Natural killer cell (primary cell): ENCODE data around the gene KRTAP2-4. TPM values are rescaled to one million over a fixed set of nuclear protein-coding genes. Genes with fewer than 3 reads are reported as not detected.

Experiments used
- ATAC-seq, 3 donors: fragments of 150-1000 bp in 2 of 3; fragments of 200-7000 bp in 1 of 3; cut with Tn5 transposase; 1 replicate in 1 of 3; 2 replicates in 2 of 3; pipeline ENCODE4 v1.10.0; 2021; ENCODE audit warnings: mild to moderate bottlenecking in 2 of 3, moderate library complexity in 2 of 3
- DNase-seq, 2 donors: peaks; one replicate each; pipeline versions ENCODE4 v3.0.0 to v3.0.0-alpha.2; 2013 to 2021; ENCODE audit warnings: mixed read lengths in 1 of 2
- H3K27ac ChIP-seq: one replicate; pipeline ENCODE4 v1.5.1; 2013; ENCODE audit warnings: mild to moderate bottlenecking, low read length
- H3K27me3 ChIP-seq: one replicate; pipeline ENCODE4 v1.6.1; 2013; ENCODE audit warnings: low read length; ENCODE audit not compliant: control insufficient read depth, insufficient read depth
- H3K36me3 ChIP-seq: one replicate; pipeline ENCODE4 v1.6.1; 2013; ENCODE audit warnings: low read length; ENCODE audit not compliant: control insufficient read depth, insufficient read depth
- H3K4me1 ChIP-seq: one replicate; pipeline ENCODE4 v1.6.1; 2013; ENCODE audit warnings: low read length; ENCODE audit not compliant: control insufficient read depth, insufficient read depth
- H3K4me3 ChIP-seq: one replicate; pipeline ENCODE4 v1.5.1; 2013; ENCODE audit warnings: low read length
- H3K9me3 ChIP-seq: one replicate; pipeline ENCODE4 v1.6.1; 2013; ENCODE audit warnings: low read length; ENCODE audit not compliant: control insufficient read depth, insufficient read depth
- H3K27ac Mint-ChIP-seq, 2 donors: one replicate each; pipeline ENCODE4 v1.8.0; 2022; ENCODE audit warnings: mild to moderate bottlenecking in 2 of 2, mixed read lengths in 2 of 2, moderate library complexity in 1 of 2
- H3K27me3 Mint-ChIP-seq, 2 donors: one replicate each; pipeline ENCODE4 v1.8.0; 2022; ENCODE audit warnings: low read depth in 2 of 2, mixed read lengths in 2 of 2
- H3K36me3 Mint-ChIP-seq: one replicate; pipeline ENCODE4 v1.8.0; 2022; ENCODE audit warnings: mixed read lengths
- H3K4me1 Mint-ChIP-seq, 2 donors: one replicate each; pipeline ENCODE4 v1.8.0; 2022; ENCODE audit warnings: mixed read lengths in 2 of 2
- H3K4me3 Mint-ChIP-seq: one replicate; pipeline ENCODE4 v1.8.0; 2022; ENCODE audit warnings: mild to moderate bottlenecking, moderate library complexity, mixed read lengths
- H3K9me3 Mint-ChIP-seq, 2 donors: one replicate each; pipeline ENCODE4 v1.8.0; 2022; ENCODE audit warnings: mixed read lengths in 2 of 2
- CTCF ChIP-seq: fragments of 200-600 bp; IDR thresholded peaks from one replicate; pipeline ENCODE4 v1.8.0; 2022; ENCODE audit warnings: antibody characterized with exemption
- WGBS: methylation state at CpG from one replicate; pipeline ENCODE4 v1.1.7; 2013; ENCODE audit warnings: missing lambda C conversion rate; ENCODE audit not compliant: insufficient coverage; 5-methylcytosine and 5-hydroxymethylcytosine counted together
- intact Hi-C: fragments of 100-400 bp; cut with micrococcal nuclease; formaldehyde crosslinking; loops from one replicate; pipeline ENCODE4 v1.14.2; 2022
- total RNA-seq, 4 donors: library from RNA; stranded (reverse); fragments of 120-200 nt in 1 of 4; gene quantifications; one replicate each; pipeline versions ENCODE4 v1.2.3 to v1.2.4, GENCODE V29; 2013 to 2022

Gene KRTAP2-4
- total RNA-seq, 3 donors from 2014 or later (not counting 1 experiment from before 2014, with no cell fraction given): not detected

GRCh38 chr17:41024697-41025096, 41.0 kb downstream of the KRTAP2-4 start:
- ATAC-seq (no peak), DNase-seq (no peak)
- Mint-ChIP-seq H3K36me3 (no peaks in the 10 kb centered on the region), H3K27ac (no peak overlapping the region), H3K4me1 (no peaks in the 10 kb centered on the region), H3K9me3 (no peaks in the 10 kb centered on the region), H3K27me3 (peaks cover 21 to 35% of the 10 kb centered on the region in 2 donors), H3K4me3 (no peak overlapping the region)
- 71% methylated on average over 3 of the region's 3 CpGs for WGBS
- Histone ChIP-seq H3K9me3 (no peaks in the 10 kb centered on the region), H3K4me3 (no peak overlapping the region), H3K4me1 (no peaks in the 10 kb centered on the region), H3K27ac (no peak overlapping the region), H3K27me3 (no peaks in the 10 kb centered on the region), H3K36me3 (no peaks in the 10 kb centered on the region)
- intact Hi-C loops: no loop called here
- TF ChIP-seq CTCF: no peak

GRCh38 chr17:41020336-41020735, 45.3 kb downstream of the KRTAP2-4 start:
- Mint-ChIP-seq H3K36me3 (no peaks in the 10 kb centered on the region), H3K27me3 (peaks cover 20 to 24% of the 10 kb centered on the region in 2 donors), H3K4me1 (no peaks in the 10 kb centered on the region), H3K9me3 (no peaks in the 10 kb centered on the region), H3K27ac (no peak overlapping the region), H3K4me3 (no peak overlapping the region)
- ATAC-seq: no peak
- intact Hi-C loops: no loop called here
- no peak for DNase-seq
- H3K9me3 ChIP-seq: no peaks in the 10 kb centered on the region
- H3K27me3 ChIP-seq: no peaks in the 10 kb centered on the region
- no peaks in the 10 kb centered on the region for H3K4me1 ChIP-seq
- H3K27ac ChIP-seq: no peak overlapping the region
- no peak for TF ChIP-seq CTCF
- no peak overlapping the region for H3K4me3 ChIP-seq
- H3K36me3 ChIP-seq: no peaks in the 10 kb centered on the region

GRCh38 chr17:41019415-41019814, 46.3 kb downstream of the KRTAP2-4 start:
- WGBS: 96% methylated on average over 3 of the region's 3 CpGs

More at GRCh38 chr17:41019415-41019814, 46.3 kb downstream of the KRTAP2-4 start:
- no peak overlapping the region for H3K4me3 Mint-ChIP-seq
- H3K9me3 Mint-ChIP-seq: no peaks in the 10 kb centered on the region
- DNase-seq (no peak), ATAC-seq (no peak)
- H3K4me3 ChIP-seq: no peak overlapping the region
- intact Hi-C loops: no loop called here
- H3K27me3 Mint-ChIP-seq: peaks cover 16 to 22% of the 10 kb centered on the region in 2 donors
- no peaks in the 10 kb centered on the region for H3K36me3 Mint-ChIP-seq
- H3K27me3 ChIP-seq: no peaks in the 10 kb centered on the region
- no peak overlapping the region for H3K27ac ChIP-seq
- H3K36me3 ChIP-seq: no peaks in the 10 kb centered on the region
- H3K4me1 ChIP-seq: no peaks in the 10 kb centered on the region
- no peaks in the 10 kb centered on the region for H3K4me1 Mint-ChIP-seq
- no peak overlapping the region for H3K27ac Mint-ChIP-seq
- TF ChIP-seq CTCF: no peak
- H3K9me3 ChIP-seq: no peaks in the 10 kb centered on the region
